Activated gamma-delta T cell treated with anti-CD3 and anti-CD28 coated beads, Interleukin-2, amount 50 U/mL, for 16 hours (primary cell): ENCODE results near the gene PIGR.

Experiments used
- DNase-seq: peaks from one replicate; pipeline ENCODE4 v3.0.0-alpha.2; 2020; ENCODE audit warnings: low read depth

The PIGR gene

GRCh38 chr1:206958144-206958543, 11.9 kb upstream of the PIGR start:
- DNase-seq = no peak

GRCh38 chr1:206957639-206958038, 11.4 kb upstream of the PIGR start:
- DNase-seq = no peak

- DNase-seq = no peak
Measured at GRCh38 chr1:206955476-206956451, 9.5 kb upstream of the PIGR start.

- DNase-seq = no peak
Measured at GRCh38 chr1:206954459-206955342, 8.4 kb upstream of the PIGR start.

GRCh38 chr1:206953626-206954025, 7.4 kb upstream of the PIGR start:
- no peak for DNase-seq

- no peak for DNase-seq
Measured at GRCh38 chr1:206953126-206953525, 6.9 kb upstream of the PIGR start.

GRCh38 chr1:206952171-206952570, 5.9 kb upstream of the PIGR start:
- no peak for DNase-seq

- DNase-seq = no peak
Measured at GRCh38 chr1:206951318-206952100, 5.2 kb upstream of the PIGR start.

- DNase-seq = no peak
Measured at GRCh38 chr1:206949641-206950040, 3.4 kb upstream of the PIGR start.

GRCh38 chr1:206949208-206949607, 2.9 kb upstream of the PIGR start:
- no peak for DNase-seq

- no peak for DNase-seq
Measured at GRCh38 chr1:206947255-206947654, 989 bp upstream of the PIGR start.

- DNase-seq = no peak
Measured at GRCh38 chr1:206945779-206946178, 487 bp downstream of the PIGR start.

- no peak for DNase-seq
Measured at GRCh38 chr1:206944703-206945102, 1.6 kb downstream of the PIGR start.

- no peak for DNase-seq
Measured at GRCh38 chr1:206941766-206942418, 4.4 kb downstream of the PIGR start.

GRCh38 chr1:206940588-206940936, 5.7 kb downstream of the PIGR start:
- DNase-seq = no peak

- DNase-seq = no peak
Measured at GRCh38 chr1:206939841-206940587, 6.3 kb downstream of the PIGR start.

- DNase-seq = no peak
Measured at GRCh38 chr1:206939131-206939530, 7.1 kb downstream of the PIGR start.

GRCh38 chr1:206937425-206937824, 8.8 kb downstream of the PIGR start:
- no peak for DNase-seq

- DNase-seq = no peak
Measured at GRCh38 chr1:206935491-206936067, 10.7 kb downstream of the PIGR start.

GRCh38 chr1:206933333-206933945, 12.8 kb downstream of the PIGR start:
- peak; percentile 65 for DNase-seq
